ENCODE results near the gene CAMTA2. TPM values are rescaled to one million over a fixed set of nuclear protein-coding genes. Genes with fewer than 3 reads are reported as not detected.

The CAMTA2 gene
- total and polyA plus RNA-seq, 9 of the 15 experiments (the other 6 are each of a cell fraction or from before 2014, with no cell fraction given): 0.24 to 25.1 (median 6.3) TPM

GRCh38 chr17:4950075-4950745 lies 37.3 kb downstream of the CAMTA2 start:
- Histone ChIP-seq H3K9me1 (ENCODE audit: control insufficient read depth, insufficient read depth, low read length) (no peaks in the 10 kb centered on the region), H3K79me2 (ENCODE audit: control insufficient read depth, insufficient read depth, low read length) (peaks cover 51% of the 10 kb centered on the region), H3K9me3 (replicated peaks; ENCODE audit: control insufficient read depth, insufficient read depth, low read depth, low read length) (no peaks in the 10 kb centered on the region), H3K4me3 (peak overlapping the region; percentile 97), H2AFZ (ENCODE audit: low read depth, low read length) (peak overlapping the region; percentile 51), H3K4me1 (replicated peaks in 1 of 2; ENCODE audit: control insufficient read depth in 2 of 2, insufficient read depth in 2 of 2, low read length in 2 of 2) (peaks cover 25 to 52% of the 10 kb centered on the region in 2 experiments), H3K27me3 (ENCODE audit: control insufficient read depth in 2 of 2, insufficient read depth in 2 of 2, low read length in 2 of 2) (no peaks in the 10 kb centered on the region), H3K4me2 (ENCODE audit: insufficient read depth, low read length) (peak overlapping the region; percentile 84), H3K36me3 (ENCODE audit: control insufficient read depth, insufficient read depth, low read length) (peaks cover 26% of the 10 kb centered on the region), H3K9ac (ENCODE audit: insufficient read depth in 1 of 2, low read depth in 2 of 2, low read length in 2 of 2) (peak overlapping the region; percentile 89 to 96), H3K27ac (ENCODE audit: extremely low read depth, low read depth, low read length) (peak overlapping the region; percentile 98), H4K20me1 (replicated peaks; ENCODE audit: control insufficient read depth, insufficient read depth, low read length) (peaks cover 19% of the 10 kb centered on the region)
- ATAC-seq: peak; percentile 48
- 0% methylated on average over 15 of the region's 52 CpGs for WGBS (ENCODE audit: insufficient coverage, low coverage, missing lambda C conversion rate)
- in situ Hi-C loops (cut with MboI): no loop called here
- intact Hi-C loops (cut with micrococcal nuclease): no loop called here
- peak; percentile 27 to 82 (median 68) for DNase-seq (ENCODE audit: extremely low read depth in 1 of 4, low spot score in 3 of 4)
- ChIA-PET CTCF (ENCODE audit: low intra/inter-chr PET ratio) (no interaction called here), POLR2A (interaction anchor here (0.6 to 4.7 kb wide), 6 partner anchors 10 to 45 kb away, joined by 3 to 38 read pairs (median 3); partner anchors contain the start of genes CAMTA2, RNF167, SLC25A11 and SPAG7)
- TSS peak; percentile 88 for BruUV-seq (replicated peaks)
- FAIRE-seq: peak; percentile 83
- no peak for TF ChIP-seq MCM3 (IDR thresholded peaks at IDR 0.05)
- TF ChIP-seq CAMTA2 (CRISPR knock-in tag; conservative IDR thresholded peaks at IDR 0.05): no peak
- TF ChIP-seq RUNX1 (IDR thresholded peaks at IDR 0.05; ENCODE audit: low read depth): no peak
- TF ChIP-seq PHF20 (IDR thresholded peaks at IDR 0.05; ENCODE audit: partially characterized antibody): no peak
- TF ChIP-seq SMARCB1 (IDR thresholded peaks at IDR 0.05; ENCODE audit: insufficient read length, low read depth): no peak
- peak; percentile 42 for TF ChIP-seq POLR2H (tag; IDR thresholded peaks at IDR 0.05; ENCODE audit: low read depth)
- TF ChIP-seq GMEB1 (CRISPR knock-in tag; IDR thresholded peaks at IDR 0.05): no peak
- no peak for TF ChIP-seq THRA (IDR thresholded peaks at IDR 0.05)
- TF ChIP-seq, protein P1, sequence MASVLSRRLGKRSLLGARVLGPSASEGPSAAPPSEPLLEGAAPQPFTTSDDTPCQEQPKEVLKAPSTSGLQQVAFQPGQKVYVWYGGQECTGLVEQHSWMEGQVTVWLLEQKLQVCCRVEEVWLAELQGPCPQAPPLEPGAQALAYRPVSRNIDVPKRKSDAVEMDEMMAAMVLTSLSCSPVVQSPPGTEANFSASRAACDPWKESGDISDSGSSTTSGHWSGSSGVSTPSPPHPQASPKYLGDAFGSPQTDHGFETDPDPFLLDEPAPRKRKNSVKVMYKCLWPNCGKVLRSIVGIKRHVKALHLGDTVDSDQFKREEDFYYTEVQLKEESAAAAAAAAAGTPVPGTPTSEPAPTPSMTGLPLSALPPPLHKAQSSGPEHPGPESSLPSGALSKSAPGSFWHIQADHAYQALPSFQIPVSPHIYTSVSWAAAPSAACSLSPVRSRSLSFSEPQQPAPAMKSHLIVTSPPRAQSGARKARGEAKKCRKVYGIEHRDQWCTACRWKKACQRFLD (CRISPR knock-in tag; IDR thresholded peaks at IDR 0.05): peak; percentile 66; the same call in 1 of the 2 replicates
- no peak for TF ChIP-seq ZEB2 (IDR thresholded peaks at IDR 0.05)
- TF ChIP-seq SIN3A (IDR thresholded peaks at IDR 0.05; ENCODE audit: borderline replicate concordance in 2 of 2, control insufficient read depth in 1 of 2, low read depth in 2 of 2, low read length in 2 of 2): peak in 1 of 2 experiments; percentile 3; a peak in 1 of 4 replicates
- TF ChIP-seq, protein P2, sequence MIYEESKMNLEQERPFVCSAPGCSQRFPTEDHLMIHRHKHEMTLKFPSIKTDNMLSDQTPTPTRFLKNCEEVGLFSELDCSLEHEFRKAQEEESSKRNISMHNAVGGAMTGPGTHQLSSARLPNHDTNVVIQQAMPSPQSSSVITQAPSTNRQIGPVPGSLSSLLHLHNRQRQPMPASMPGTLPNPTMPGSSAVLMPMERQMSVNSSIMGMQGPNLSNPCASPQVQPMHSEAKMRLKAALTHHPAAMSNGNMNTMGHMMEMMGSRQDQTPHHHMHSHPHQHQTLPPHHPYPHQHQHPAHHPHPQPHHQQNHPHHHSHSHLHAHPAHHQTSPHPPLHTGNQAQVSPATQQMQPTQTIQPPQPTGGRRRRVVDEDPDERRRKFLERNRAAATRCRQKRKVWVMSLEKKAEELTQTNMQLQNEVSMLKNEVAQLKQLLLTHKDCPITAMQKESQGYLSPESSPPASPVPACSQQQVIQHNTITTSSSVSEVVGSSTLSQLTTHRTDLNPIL (CRISPR knock-in tag; IDR thresholded peaks at IDR 0.05): no peak
- TF ChIP-seq JUND (IDR thresholded peaks at IDR 0.05; ENCODE audit: borderline replicate concordance, low read depth, low read length): no peak
- TF ChIP-seq JUND (tag; IDR thresholded peaks at IDR 0.05; ENCODE audit: borderline replicate concordance, low read depth, low read length): peak; percentile 20; the same call in 1 of the 3 replicates
- no peak for TF ChIP-seq ZNF347 (CRISPR knock-in tag; IDR thresholded peaks at IDR 0.05; ENCODE audit: low read depth)
- no peak for TF ChIP-seq NFXL1 (CRISPR knock-in tag; IDR thresholded peaks at IDR 0.05)
